ENCODE data around the gene MATR3.
A peak's percentile ranks its signal among the peaks of the same experiment; 100 is the strongest.

The MATR3 gene

GRCh38 chr5:139273322-139273571 is 20.3 kb upstream of the MATR3 start:
- H3K4me3 ChIP-seq (ENCODE audit: low read length), result peak overlapping the region; percentile 81

DNA sequence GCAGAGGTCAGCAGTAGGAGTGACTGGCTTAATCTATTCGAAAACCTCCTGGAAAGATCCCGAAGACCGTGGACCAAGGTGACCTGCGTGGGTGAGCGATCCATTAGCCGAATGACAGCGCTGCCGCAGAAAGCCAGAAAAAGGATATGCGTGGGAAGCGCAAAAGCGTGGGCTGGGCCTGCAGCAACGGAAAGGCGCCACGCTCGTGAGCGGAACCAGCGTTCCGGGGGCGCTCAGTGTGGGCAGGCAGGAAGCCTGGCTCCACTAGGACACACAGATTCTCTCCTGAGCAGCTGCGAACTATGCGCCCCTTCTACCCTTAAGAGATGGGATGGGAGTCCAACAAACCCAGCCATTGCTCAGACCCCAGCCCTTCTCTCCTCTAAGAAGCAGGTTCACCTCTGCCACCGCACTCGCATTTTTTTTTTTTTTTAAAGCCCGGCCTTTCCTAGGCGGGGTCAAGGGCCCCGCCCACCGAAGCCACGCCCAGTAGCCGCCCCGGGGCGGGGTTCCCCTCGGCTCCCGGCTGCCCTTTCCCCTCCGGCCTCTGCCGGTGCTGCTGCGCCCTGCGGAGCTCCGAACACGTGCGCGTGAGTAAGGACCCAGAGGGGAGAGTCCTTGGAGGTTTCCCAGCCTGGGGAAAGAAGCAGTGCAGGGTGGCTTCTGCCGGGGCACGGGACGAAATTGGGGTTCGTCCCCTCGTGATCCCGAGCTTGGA is 19.8 kb upstream of the MATR3 start:
- peak; percentile 76 for DNase-seq (ENCODE audit: low read depth)
- TF ChIP-seq CTCF (conservative IDR thresholded peaks at IDR 0.05; ENCODE audit: low read length), result no peak; the same call in none of the 2 replicates
- H3K4me3 ChIP-seq (ENCODE audit: low read length), result peak overlapping the region; percentile 81

More at GRCh38 chr5:139273322-139273571, 20.3 kb upstream of the MATR3 start:
- DNase-seq (ENCODE audit: low read depth), result no peak
- TF ChIP-seq CTCF (conservative IDR thresholded peaks at IDR 0.05; ENCODE audit: low read length), result no peak

GRCh38 chr5:139275536-139275935 is 18.0 kb upstream of the MATR3 start:
- no peak for DNase-seq (ENCODE audit: low read depth)
- no peak overlapping the region for H3K4me3 ChIP-seq (ENCODE audit: low read length)
- no peak for TF ChIP-seq CTCF (conservative IDR thresholded peaks at IDR 0.05; ENCODE audit: low read length)

DNA sequence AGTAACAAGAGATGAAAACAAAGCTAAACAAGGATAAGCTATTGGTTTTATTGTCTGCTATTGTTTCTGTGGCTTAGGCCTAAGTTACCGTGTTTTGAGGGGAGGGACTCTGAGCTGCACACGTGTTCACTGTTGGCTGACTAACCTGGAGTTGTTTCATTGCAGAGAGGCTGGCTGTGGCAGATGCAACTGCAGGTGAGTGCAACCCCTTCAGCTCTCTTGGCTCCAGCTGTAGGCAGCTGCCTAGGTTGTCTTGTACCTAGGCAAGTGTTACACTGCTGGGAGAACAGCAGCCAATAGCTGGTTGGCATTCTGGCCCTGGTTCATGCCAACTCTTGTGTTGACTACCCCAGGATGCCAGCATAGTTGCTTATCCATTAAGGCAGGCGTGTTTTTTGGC is 17.6 kb upstream of the MATR3 start:
- H3K4me3 ChIP-seq (ENCODE audit: low read length), result no peak overlapping the region
- TF ChIP-seq CTCF (conservative IDR thresholded peaks at IDR 0.05; ENCODE audit: low read length), result no peak
- no peak for DNase-seq (ENCODE audit: low read depth)

- TF ChIP-seq CTCF (conservative IDR thresholded peaks at IDR 0.05; ENCODE audit: low read length), result no peak
- no peak for DNase-seq (ENCODE audit: low read depth)
- H3K4me3 ChIP-seq (ENCODE audit: low read length), result no peak overlapping the region
Measured at GRCh38 chr5:139276426-139276825, 17.1 kb upstream of the MATR3 start.

GRCh38 chr5:139277171-139277570 is 16.4 kb upstream of the MATR3 start:
- TF ChIP-seq CTCF (conservative IDR thresholded peaks at IDR 0.05; ENCODE audit: low read length), result no peak
- H3K4me3 ChIP-seq (ENCODE audit: low read length), result no peak overlapping the region
- no peak for DNase-seq (ENCODE audit: low read depth)

DNA sequence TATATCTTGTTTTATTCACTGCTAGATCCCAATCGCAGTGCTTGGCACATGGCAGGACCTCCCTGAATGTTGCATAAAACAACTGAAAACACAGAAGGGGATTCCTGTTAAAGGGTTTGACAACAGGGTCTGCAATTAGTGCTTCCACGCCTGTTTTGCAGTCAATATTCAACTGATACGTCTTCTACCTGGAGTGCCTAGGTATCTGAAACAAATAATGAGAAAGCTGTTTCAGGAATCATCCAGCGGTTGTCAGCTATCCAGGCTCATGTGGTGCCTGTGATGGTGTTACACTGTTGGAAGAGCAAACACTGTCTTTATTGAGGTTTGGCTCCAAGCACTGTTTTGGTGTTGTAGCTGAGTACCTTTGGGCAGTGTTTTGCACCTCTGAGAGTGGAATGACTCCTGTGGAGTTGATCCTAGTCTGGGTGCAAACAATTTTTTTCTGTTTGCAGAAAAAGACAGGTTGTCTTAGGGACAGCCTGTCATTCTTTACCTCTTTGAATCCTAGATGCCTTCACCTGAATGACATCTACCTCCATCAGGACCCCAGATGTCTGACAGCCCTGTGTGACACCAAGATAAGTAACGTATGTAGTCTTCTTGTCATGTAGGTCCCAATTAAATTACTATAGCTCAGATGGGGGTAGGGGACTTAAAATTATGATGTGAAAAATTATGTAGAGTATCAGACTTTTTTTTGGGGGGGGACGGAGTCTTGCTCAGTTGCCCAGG is 14.8 kb upstream of the MATR3 start:
- no peak for DNase-seq (ENCODE audit: low read depth)
- no peak for TF ChIP-seq CTCF (conservative IDR thresholded peaks at IDR 0.05; ENCODE audit: low read length)
- no peak overlapping the region for H3K4me3 ChIP-seq (ENCODE audit: low read length)
